Esophagus squamous epithelium (tissue), 4 donors: ENCODE data around the gene TDO2.

ENCODE experiments used
- POLR2A ChIP-seq, 4 donors: fragments of 450-650 bp; IDR thresholded peaks; one replicate each; pipeline ENCODE4 v1.6.1; 2017; ENCODE audit warnings: antibody characterized with exemption in 4 of 4, mild to moderate bottlenecking in 4 of 4, moderate library complexity in 3 of 4
- TF ChIP-seq, protein P1 (sequence below), 6 experiments: fragments of 450-650 bp in 4 of 6; fragments of 200-600 bp in 2 of 6; sonication (generic) in 2 of 6; IDR thresholded peaks; one replicate each; pipeline ENCODE4 v1.5.1; 2016 to 2019; ENCODE audit warnings: antibody characterized with exemption in 6 of 6, mild to moderate bottlenecking in 4 of 6, moderate library complexity in 4 of 6

GRCh38 chr4:155854582-155855226, 48.8 kb upstream of the TDO2 start:
- TF ChIP-seq, protein P1, sequence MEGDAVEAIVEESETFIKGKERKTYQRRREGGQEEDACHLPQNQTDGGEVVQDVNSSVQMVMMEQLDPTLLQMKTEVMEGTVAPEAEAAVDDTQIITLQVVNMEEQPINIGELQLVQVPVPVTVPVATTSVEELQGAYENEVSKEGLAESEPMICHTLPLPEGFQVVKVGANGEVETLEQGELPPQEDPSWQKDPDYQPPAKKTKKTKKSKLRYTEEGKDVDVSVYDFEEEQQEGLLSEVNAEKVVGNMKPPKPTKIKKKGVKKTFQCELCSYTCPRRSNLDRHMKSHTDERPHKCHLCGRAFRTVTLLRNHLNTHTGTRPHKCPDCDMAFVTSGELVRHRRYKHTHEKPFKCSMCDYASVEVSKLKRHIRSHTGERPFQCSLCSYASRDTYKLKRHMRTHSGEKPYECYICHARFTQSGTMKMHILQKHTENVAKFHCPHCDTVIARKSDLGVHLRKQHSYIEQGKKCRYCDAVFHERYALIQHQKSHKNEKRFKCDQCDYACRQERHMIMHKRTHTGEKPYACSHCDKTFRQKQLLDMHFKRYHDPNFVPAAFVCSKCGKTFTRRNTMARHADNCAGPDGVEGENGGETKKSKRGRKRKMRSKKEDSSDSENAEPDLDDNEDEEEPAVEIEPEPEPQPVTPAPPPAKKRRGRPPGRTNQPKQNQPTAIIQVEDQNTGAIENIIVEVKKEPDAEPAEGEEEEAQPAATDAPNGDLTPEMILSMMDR (IDR thresholded peaks at IDR 0.05): no peak
- TF ChIP-seq POLR2A (IDR thresholded peaks at IDR 0.05): no peak
